Common myeloid progenitor, CD34-positive (primary cell): ENCODE data around the gene GRIA1.

Experiments used
- CTCF ChIA-PET: fragments of 350-600 bp; sonication (Branson Sonifier 250); formaldehyde crosslinking; loops from one replicate; lab custom pipeline; 2021; ENCODE audit warnings: antibody characterized with exemption; lab: Charles Lee
- POLR2A ChIA-PET: fragments of 350-600 bp; sonication (Branson Sonifier 250); formaldehyde crosslinking; loops from one replicate; lab custom pipeline; 2021; ENCODE audit warnings: antibody characterized with exemption; lab: Charles Lee
- DNase-seq, 3 donors: peaks; one replicate each; pipeline versions ENCODE4 v3.0.0 to v3.0.0-alpha.2; 2013
- H3K27ac ChIP-seq, 2 experiments: 1 replicate in 1 of 2; 2 replicates in 1 of 2; pipeline ENCODE4 v1.7.0; 2013; ENCODE audit warnings: inconsistent platforms in 2 of 2, low read length in 2 of 2, mild to moderate bottlenecking in 2 of 2, low read depth in 1 of 2, moderate library complexity in 1 of 2; ENCODE audit not compliant: severe bottlenecking in 2 of 2, insufficient read depth in 1 of 2, poor library complexity in 1 of 2
- H3K27me3 ChIP-seq, 5 experiments: replicated peaks in 2 of 5; 1 replicate in 3 of 5; 2 replicates in 2 of 5; pipeline versions ENCODE4 v1.6.1 to v1.7.0; 2013; ENCODE audit warnings: low read length in 4 of 5, mild to moderate bottlenecking in 2 of 5, moderate library complexity in 2 of 5, inconsistent platforms in 1 of 5; ENCODE audit not compliant: insufficient read depth in 5 of 5, control insufficient read depth in 4 of 5
- H3K36me3 ChIP-seq, 4 experiments: 1 replicate in 2 of 4; 2 replicates in 2 of 4; pipeline versions ENCODE4 v1.6.1 to v1.7.0; 2013; ENCODE audit warnings: low read length in 3 of 4, control low read depth in 1 of 4, mild to moderate bottlenecking in 1 of 4; ENCODE audit not compliant: control insufficient read depth in 4 of 4, insufficient read depth in 4 of 4
- H3K4me1 ChIP-seq, 4 experiments: 1 replicate in 3 of 4; 2 replicates in 1 of 4; pipeline versions ENCODE4 v1.6.1 to v1.7.1; 2013; ENCODE audit warnings: low read length in 3 of 4, mild to moderate bottlenecking in 3 of 4, control low read depth in 1 of 4, inconsistent platforms in 1 of 4, moderate library complexity in 1 of 4; ENCODE audit not compliant: control insufficient read depth in 4 of 4, insufficient read depth in 4 of 4; ENCODE audit errors: control extremely low read depth in 1 of 4
- H3K4me3 ChIP-seq, 7 experiments: 1 replicate in 4 of 7; 2 replicates in 3 of 7; pipeline versions ENCODE4 v1.5.1 to v1.7.0; 2013; ENCODE audit warnings: mild to moderate bottlenecking in 7 of 7, low read length in 6 of 7, moderate library complexity in 6 of 7, inconsistent platforms in 2 of 7, low read depth in 2 of 7, control low read depth in 1 of 7; ENCODE audit not compliant: insufficient read depth in 4 of 7, control insufficient read depth in 1 of 7; ENCODE audit errors: extremely low read depth in 1 of 7
- H3K9me3 ChIP-seq, 5 experiments: 1 replicate in 4 of 5; 2 replicates in 1 of 5; pipeline versions ENCODE4 v1.6.1 to v1.7.1; 2013; ENCODE audit warnings: low read length in 4 of 5, mild to moderate bottlenecking in 2 of 5, inconsistent platforms in 1 of 5, low read depth in 1 of 5, moderate library complexity in 1 of 5; ENCODE audit not compliant: control insufficient read depth in 4 of 5, insufficient read depth in 2 of 5; ENCODE audit errors: control extremely low read depth in 1 of 5
- WGBS: methylation state at CpG from one replicate; pipeline ENCODE4 v1.1.5; 2013; ENCODE audit not compliant: insufficient coverage; 5-methylcytosine and 5-hydroxymethylcytosine counted together

GRIA1 gene

DNA sequence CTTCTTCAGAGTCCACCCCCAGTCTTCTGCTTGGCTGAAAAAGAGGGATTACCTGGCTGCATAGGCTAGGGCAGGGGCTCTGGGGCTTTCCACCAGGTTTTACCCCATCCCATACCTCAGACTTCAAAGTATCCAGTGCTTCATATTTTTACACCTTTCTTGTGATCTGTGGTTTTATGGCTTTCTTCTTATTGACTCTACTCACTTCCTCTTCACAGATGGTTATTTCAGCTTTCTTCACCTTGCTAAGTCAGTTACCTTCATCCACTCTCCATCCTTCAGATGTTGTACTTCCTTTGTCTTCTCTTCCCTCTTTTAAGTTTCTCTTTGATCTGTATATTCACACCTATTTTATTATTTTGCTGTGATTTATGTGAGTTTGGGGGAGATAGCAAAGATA lies 104.3 kb downstream of the GRIA1 start:
- no peak overlapping the region for H3K4me3 ChIP-seq
- CTCF ChIA-PET: no interaction called here
- H3K9me3 ChIP-seq: no peaks in the 10 kb centered on the region
- H3K4me1 ChIP-seq: no peaks in the 10 kb centered on the region
- no peak overlapping the region for H3K27ac ChIP-seq
- POLR2A ChIA-PET: no interaction called here
- H3K27me3 ChIP-seq: no peaks in the 10 kb centered on the region
- no peaks in the 10 kb centered on the region for H3K36me3 ChIP-seq
- no peak for DNase-seq

DNA sequence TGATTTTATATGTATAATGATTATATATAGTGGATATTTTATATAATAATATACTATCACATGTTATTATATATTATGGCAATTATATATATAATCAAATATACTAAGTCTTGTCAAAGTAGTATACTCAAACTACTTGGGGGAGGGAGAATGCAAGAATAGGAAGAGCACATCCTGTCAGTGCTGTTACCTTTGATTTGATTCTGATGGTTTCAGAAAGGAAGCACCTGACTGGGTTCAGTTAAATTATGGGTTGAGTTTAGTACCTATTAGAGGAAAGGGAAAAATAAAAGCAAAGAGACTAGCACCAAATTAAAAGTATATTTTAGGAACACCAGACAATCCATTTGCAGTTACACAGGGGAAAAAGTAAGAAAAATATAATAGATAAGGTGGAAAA lies 107.6 kb downstream of the GRIA1 start:
- Histone ChIP-seq H3K9me3 (no peaks in the 10 kb centered on the region), H3K27me3 (peaks cover 0 to 3% (median 0%) of the 10 kb centered on the region in 5 experiments), H3K27ac (no peak overlapping the region), H3K4me1 (no peaks in the 10 kb centered on the region), H3K36me3 (no peaks in the 10 kb centered on the region), H3K4me3 (no peak overlapping the region)
- ChIA-PET POLR2A (no interaction called here), CTCF (no interaction called here)
- no peak for DNase-seq

DNA sequence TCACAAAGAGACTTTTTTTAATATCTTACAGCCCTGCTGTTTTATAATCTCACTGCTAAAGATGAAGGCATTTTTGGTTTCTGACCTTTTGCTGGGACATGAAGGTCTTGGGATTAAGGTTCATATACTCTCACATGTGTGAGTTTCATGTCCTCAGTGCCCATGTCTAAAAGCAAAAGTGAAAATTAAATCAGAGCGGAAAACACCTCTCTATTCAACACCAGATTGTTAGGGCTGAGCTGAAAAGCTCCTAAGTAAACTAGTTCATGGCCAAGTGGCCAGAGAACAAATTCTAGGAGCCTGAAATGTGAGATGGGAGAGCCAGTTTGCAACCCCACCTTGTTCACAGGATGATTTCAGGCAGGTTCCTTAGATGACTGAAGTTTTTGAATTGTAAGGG lies 110.9 kb downstream of the GRIA1 start:
- DNase-seq: no peak
- ChIA-PET CTCF (no interaction called here), POLR2A (no interaction called here)
- peaks cover 0 to 3% (median 0%) of the 10 kb centered on the region in 5 experiments for H3K27me3 ChIP-seq
- no peaks in the 10 kb centered on the region for H3K4me1 ChIP-seq
- H3K36me3 ChIP-seq: no peaks in the 10 kb centered on the region
- no peaks in the 10 kb centered on the region for H3K9me3 ChIP-seq
- H3K4me3 ChIP-seq: no peak overlapping the region
- no CpG with 5 or more reads among the region's 1 CpG for WGBS
- no peak overlapping the region for H3K27ac ChIP-seq

DNA sequence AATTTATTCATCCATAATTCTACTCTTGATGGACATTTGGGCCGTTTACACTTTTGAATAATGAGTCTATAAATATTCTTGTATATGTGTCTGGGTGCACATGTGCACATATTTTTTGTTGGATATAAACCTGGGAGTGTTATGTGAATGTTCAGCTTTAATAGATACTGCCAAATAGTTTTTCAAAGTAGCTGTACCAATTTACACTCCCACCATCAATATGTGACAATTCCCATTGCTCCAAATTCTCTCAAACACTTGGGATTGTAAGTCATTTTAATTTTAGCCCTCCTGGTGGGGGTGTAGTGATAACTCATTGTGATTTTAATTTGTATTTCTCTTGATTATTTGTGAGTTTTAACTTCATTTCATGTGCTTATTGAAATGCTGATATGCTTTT lies 114.9 kb downstream of the GRIA1 start:
- no peaks in the 10 kb centered on the region for H3K36me3 ChIP-seq
- ChIA-PET CTCF (no interaction called here), POLR2A (no interaction called here)
- no CpG with 5 or more reads among the region's 1 CpG for WGBS
- H3K4me3 ChIP-seq: no peak overlapping the region
- DNase-seq: no peak
- no peaks in the 10 kb centered on the region for H3K4me1 ChIP-seq
- H3K27me3 ChIP-seq: peaks cover 0 to 3% (median 0%) of the 10 kb centered on the region in 5 experiments
- H3K27ac ChIP-seq: no peak overlapping the region
- H3K9me3 ChIP-seq: no peaks in the 10 kb centered on the region

DNA sequence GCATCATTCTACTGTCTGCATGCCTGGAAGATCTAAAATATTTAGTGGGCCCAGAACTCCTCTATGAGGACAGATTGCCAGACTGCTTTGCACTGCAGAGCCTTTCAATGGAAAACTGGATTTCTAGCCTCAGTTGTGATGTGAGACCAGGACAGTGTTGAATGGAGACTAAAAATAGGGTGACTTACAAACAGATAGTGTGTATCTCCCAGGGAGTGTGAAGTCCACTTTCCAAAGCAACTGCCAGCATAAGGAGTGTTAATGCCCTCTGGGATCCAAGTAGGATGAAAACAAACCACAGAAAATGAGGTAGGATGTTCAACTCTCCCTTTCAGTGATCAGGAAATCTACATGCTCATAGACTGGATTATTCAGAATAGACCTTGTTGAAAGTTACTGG lies 119.5 kb downstream of the GRIA1 start:
- no peaks in the 10 kb centered on the region for H3K36me3 ChIP-seq
- CTCF ChIA-PET: interaction anchor here (1.7 kb wide), 1 partner anchor 11 kb away, joined by 3 read pairs; no protein-coding TSS in a partner anchor
- H3K4me3 ChIP-seq: no peak overlapping the region
- no peaks in the 10 kb centered on the region for H3K4me1 ChIP-seq
- H3K27ac ChIP-seq: no peak overlapping the region
- POLR2A ChIA-PET: no interaction called here
- DNase-seq: no peak
- no peaks in the 10 kb centered on the region for H3K9me3 ChIP-seq
- peaks cover 0 to 2% (median 0%) of the 10 kb centered on the region in 5 experiments for H3K27me3 ChIP-seq

DNA sequence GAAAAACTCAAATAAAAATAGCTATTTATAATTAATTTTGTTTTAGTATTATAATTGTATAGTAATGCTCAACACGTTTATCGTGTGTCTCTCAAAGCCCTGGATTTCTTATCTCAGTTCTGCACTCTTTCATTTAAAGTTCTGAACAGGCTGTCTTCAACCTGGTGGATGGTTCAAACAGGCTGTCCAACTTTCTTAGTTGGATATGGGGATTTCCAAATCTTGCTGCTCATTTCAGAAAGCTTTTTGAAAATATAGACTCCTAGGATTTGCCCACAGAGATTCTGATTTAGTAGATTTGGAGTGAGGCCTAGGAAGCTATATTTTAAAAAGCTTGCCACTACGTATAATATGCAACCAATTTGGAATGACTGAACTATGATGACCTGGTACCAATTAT lies 120.3 kb downstream of the GRIA1 start:
- Histone ChIP-seq H3K4me1 (no peaks in the 10 kb centered on the region), H3K36me3 (no peaks in the 10 kb centered on the region), H3K27me3 (peaks cover 0 to 2% (median 0%) of the 10 kb centered on the region in 5 experiments), H3K9me3 (no peaks in the 10 kb centered on the region), H3K4me3 (no peak overlapping the region), H3K27ac (no peak overlapping the region)
- POLR2A ChIA-PET: no interaction called here
- no peak for DNase-seq
- 100% methylated on average over 2 of the region's 3 CpGs for WGBS
- CTCF ChIA-PET: interaction anchor here (1.7 kb wide), 1 partner anchor 10 kb away, joined by 3 read pairs; no protein-coding TSS in a partner anchor

DNA sequence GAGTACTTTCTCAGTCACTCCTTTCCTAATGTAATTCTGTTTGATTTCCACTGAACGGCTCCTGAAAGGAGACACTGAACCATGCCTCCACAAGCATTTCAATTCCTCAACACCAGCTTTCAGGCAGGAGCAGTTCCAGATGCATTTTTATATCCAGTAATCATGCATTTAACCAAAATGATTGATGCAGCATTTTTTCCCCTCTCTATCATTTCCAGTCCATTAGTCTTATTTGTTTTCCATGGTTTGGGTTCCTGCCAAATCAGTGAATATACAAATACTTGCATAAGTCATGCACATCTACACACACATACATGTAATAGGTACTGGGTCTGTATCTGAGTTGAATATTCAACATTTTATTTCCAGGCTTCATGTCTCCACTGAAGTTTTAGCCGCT lies 122.7 kb downstream of the GRIA1 start:
- H3K9me3 ChIP-seq: no peaks in the 10 kb centered on the region
- DNase-seq: no peak
- no peaks in the 10 kb centered on the region for H3K36me3 ChIP-seq
- WGBS: 100% methylated on average over 1 of the region's 2 CpGs
- no peaks in the 10 kb centered on the region for H3K4me1 ChIP-seq
- peaks cover 0 to 2% (median 0%) of the 10 kb centered on the region in 5 experiments for H3K27me3 ChIP-seq
- no peak overlapping the region for H3K27ac ChIP-seq
- POLR2A ChIA-PET: no interaction called here
- H3K4me3 ChIP-seq: no peak overlapping the region
- CTCF ChIA-PET: no interaction called here
